Skin epidermis (tissue), 12 donors: Measurements from ENCODE around the gene CALD1.
A peak's percentile ranks its signal among the peaks of the same experiment; 100 is the strongest.

Source experiments
- H3K27ac ChIP-seq, 21 experiments: fragments of 200-600 bp; sonication (generic) in 11 of 21; one replicate each; pipeline ENCODE4 v1.5.0; 2020; ENCODE audit warnings: mild to moderate bottlenecking in 3 of 21, inconsistent platforms in 2 of 21, moderate library complexity in 2 of 21
- H3K4me3 ChIP-seq, 7 experiments: fragments of 200-600 bp; sonication (generic) in 2 of 7; one replicate each; pipeline ENCODE4 v1.5.0; 2020; ENCODE audit warnings: inconsistent platforms in 2 of 7, mild to moderate bottlenecking in 2 of 7, moderate library complexity in 1 of 7

Gene CALD1

DNA sequence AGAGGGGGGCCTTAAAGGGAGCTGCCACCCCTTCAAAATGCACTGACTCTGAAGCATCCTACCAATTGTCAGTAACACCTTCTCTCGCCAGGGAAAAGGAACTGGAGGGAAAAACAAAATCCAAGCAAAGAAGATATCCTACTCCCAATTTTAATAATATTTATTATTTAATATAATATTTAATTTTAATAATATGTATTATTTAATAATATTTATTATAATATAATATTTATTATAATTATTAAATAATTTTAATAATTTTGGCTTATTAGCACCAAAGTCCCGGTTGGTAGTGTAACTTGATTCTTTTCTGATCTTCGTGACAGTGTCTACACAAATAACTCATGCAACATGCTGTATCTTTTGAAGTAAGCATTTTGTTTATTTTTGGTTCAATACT is 148.3 kb downstream of the CALD1 start:
- H3K4me3 ChIP-seq = no peak overlapping the region

DNA sequence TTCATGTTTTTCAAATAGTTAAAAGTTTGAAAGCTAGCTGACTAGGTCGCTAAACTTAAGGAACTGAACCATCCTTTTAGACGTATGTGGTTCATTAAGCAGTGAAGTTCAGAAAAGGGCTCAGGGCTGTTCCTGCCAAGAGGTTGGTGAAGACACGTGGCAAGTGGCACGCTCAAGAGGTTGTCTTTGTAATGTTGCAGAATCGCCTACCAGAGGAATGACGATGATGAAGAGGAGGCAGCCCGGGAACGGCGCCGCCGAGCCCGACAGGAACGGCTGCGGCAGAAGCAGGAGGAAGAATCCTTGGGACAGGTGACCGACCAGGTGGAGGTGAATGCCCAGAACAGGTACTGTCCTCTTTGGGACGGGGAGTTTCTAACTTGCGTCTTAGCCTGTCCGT is 149.1 kb downstream of the CALD1 start:
- H3K27ac ChIP-seq = no peak overlapping the region
- no peak overlapping the region for H3K4me3 ChIP-seq

More for the DNA sequence above, 148.3 kb downstream of the CALD1 start:
- no peak overlapping the region for H3K27ac ChIP-seq

DNA sequence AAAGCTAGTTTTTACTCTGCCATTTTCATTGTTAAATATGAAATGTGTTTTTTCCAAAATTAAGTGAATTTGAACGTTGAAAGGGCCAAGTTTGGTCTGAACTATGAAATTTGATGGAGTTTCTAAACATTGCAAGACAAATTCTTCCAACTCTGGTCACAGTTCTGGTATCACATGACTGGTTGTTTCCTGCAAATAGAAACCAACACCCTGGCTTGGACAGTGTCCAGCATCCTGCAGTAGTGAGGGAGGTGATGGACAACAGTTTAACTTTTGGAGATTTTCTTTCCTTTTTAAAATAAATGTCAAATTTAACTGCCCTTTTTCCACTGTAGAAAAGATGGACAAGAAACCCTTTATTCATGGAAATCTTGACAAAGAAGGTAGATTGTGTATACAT is 152.1 kb downstream of the CALD1 start:
- H3K27ac ChIP-seq = no peak overlapping the region
- no peak overlapping the region for H3K4me3 ChIP-seq

DNA sequence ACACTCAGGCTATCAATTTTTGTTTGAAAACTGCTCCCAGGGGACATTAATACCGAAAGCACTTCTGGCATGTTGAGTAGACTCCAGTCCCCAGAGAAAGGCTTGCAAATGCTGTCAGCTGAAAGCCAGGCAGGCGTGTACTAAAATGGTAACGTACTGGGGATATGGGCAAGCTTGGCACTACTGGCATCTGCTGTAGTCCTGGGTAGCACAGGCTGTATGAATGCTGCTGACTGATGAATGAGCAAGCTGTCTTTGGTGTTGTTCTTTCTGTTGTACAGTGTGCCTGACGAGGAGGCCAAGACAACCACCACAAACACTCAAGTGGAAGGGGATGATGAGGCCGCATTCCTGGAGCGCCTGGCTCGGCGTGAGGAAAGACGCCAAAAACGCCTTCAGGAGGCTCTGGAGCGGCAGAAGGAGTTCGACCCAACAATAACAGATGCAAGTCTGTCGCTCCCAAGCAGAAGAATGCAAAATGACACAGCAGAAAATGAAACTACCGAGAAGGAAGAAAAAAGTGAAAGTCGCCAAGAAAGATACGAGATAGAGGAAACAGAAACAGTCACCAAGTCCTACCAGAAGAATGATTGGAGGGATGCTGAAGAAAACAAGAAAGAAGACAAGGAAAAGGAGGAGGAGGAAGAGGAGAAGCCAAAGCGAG is 153.4 kb downstream of the CALD1 start:
- H3K27ac ChIP-seq = peak overlapping the region in 5 of 21 experiments; percentile 6 to 49 (median 33)
- no peak overlapping the region for H3K4me3 ChIP-seq

DNA sequence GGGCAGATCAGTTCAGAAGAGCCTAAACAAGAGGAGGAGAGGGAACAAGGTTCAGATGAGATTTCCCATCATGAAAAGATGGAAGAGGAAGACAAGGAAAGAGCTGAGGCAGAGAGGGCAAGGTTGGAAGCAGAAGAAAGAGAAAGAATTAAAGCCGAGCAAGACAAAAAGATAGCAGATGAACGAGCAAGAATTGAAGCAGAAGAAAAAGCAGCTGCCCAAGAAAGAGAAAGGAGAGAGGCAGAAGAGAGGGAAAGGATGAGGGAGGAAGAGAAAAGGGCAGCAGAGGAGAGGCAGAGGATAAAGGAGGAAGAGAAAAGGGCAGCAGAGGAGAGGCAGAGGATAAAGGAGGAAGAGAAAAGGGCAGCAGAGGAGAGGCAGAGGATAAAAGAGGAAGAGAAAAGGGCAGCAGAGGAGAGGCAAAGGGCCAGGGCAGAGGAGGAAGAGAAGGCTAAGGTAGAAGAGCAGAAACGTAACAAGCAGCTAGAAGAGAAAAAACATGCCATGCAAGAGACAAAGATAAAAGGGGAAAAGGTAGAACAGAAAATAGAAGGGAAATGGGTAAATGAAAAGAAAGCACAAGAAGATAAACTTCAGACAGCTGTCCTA is 154.1 kb downstream of the CALD1 start:
- Histone ChIP-seq H3K27ac (peak overlapping the region in 5 of 21 experiments; percentile 2 to 49 (median 6)), H3K4me3 (no peak overlapping the region)

DNA sequence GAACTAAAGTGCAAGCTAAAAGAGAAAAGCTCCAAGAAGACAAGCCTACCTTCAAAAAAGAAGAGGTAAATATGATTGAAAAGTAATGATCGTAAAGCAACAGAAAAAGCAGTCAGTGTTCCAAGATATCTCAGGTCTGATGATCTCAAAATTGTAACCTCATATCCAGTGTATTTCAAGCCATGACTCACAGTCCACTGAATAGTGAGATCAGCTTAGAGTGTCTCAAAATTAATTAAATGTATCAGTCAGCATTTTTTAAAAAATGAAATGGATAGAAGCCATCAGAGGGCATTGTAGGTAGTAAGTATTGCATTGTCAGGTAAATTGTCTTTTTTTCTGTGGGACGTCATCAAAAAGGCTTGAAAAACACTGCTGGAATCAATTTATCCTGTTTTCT is 156.3 kb downstream of the CALD1 start:
- H3K27ac ChIP-seq = peak overlapping the region in 5 of 21 experiments; percentile 30 to 61 (median 35)

DNA sequence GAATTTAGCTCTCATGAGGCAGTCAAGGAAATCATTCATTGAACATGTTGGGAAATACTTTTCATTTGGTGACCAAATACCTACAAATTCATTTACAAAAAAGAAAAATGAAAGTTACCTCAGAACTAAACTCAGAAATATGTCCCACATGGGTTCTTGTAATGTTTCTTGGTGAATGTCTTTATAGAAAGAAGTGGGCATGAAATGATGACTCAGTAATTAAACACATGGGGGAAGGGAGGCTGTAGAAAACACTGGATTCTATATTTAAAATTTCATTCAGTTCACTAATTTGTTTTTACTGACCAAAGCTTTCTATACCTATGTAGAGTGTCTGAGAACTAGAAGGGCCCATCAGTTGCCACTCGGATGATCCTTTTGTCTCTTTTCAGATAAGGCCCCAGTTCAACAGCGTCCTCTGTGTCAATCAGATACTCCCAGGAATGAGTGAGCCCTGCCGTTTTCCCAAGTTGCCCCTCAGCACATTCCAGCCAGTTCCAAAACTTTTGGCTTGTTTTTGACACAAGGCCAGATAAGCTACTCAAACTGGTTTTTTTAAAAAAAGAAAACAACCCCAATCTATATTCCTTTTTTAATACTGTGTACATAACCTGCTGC is 157.6 kb downstream of the CALD1 start:
- Histone ChIP-seq H3K4me3 (no peak overlapping the region), H3K27ac (peak overlapping the region in 1 of 21 experiments; percentile 47)

More for the DNA sequence above, 156.3 kb downstream of the CALD1 start:
- H3K4me3 ChIP-seq = no peak overlapping the region

DNA sequence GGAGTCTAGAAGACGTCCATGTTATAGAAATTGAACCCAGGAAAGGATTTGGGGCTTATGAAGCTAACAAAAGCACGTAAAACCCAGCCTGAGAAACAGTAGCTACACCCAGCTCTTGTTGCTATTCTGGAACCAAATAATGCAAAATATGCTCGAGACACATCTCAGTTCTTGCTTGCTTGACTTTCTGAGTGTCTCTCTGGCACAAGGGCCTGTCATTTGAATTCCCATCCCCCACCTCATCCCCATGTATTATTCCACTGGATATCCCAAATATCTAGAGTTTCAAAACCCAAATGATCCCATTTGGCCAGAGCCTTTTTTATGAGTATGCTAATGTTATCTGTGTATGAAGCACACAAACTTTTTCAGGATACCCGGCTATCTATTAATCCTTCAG is 158.7 kb downstream of the CALD1 start:
- H3K4me3 ChIP-seq = no peak overlapping the region
- H3K27ac ChIP-seq = no peak overlapping the region

DNA sequence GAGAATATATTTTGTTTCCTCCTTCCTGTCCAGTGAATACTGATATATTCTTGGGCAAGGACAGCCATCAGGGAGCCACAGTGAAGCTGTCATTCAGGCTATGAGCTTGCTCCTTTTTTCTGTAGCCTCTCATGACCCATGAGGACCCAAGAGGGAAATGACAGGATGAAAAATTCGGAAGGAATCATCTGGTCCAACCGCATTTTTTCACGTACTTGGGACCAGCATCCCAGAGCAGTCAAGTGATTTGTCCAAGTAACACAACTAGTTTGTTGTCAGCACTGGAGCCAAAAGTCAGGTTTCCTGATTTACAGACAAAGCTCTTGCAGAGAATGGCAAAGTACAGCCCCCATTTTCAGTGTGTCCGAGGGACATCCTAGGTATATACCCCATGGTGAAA is 159.7 kb downstream of the CALD1 start:
- Histone ChIP-seq H3K4me3 (no peak overlapping the region), H3K27ac (no peak overlapping the region)

DNA sequence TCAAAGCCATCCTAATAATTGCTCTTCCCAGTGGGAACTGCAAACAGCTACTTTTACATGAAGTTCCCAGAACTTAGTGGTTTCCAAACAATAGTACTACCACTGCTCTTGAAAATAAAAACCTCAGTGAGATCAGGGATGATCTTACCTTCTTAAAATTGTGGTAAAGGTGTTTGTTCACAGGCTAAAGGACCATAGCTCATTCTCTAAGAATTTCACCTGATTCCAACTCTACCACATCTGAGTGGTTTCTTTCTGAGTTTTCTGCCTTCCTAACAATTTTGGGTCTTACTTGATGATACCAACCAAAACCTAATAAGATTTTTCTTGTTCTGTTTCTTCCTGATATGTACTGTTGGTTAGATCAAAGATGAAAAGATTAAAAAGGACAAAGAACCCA is 161.3 kb downstream of the CALD1 start:
- H3K27ac ChIP-seq = peak overlapping the region in 2 of 21 experiments; percentile 33 to 36
- H3K4me3 ChIP-seq = no peak overlapping the region

DNA sequence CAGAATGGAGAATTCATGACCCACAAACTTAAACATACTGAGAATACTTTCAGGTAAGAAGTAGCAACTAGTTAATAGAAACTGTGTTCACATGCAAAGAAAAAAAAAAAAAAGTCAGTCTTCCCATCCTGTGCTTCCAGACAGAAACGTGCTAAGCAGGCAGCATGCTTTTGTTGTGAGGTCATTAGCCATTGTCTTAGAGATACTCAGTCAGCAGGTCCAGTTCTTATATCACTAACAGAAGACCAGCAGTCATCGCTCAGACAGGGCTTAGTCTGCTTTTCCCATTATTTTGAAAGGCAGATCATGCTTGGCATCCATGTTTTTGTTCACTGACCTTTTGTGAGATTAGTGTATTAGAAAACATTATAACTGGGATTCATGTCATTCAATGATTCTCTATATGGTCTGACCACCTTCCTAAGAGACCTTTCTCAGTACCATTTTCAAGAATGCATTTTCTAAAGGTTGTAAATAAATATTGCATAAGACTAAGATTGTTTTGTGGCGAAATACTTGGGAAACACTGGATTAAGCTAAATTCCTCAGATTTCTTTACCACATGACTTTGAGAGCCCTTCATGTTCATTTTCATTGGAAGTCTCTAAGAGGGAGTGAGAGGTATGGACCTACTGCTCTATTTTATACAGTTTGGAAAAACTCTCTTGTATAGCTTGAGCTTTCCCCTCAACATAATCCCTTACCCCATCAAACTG is 161.9 kb downstream of the CALD1 start:
- Histone ChIP-seq H3K4me3 (no peak overlapping the region), H3K27ac (peak overlapping the region in 3 of 21 experiments; percentile 33 to 42 (median 36))

DNA sequence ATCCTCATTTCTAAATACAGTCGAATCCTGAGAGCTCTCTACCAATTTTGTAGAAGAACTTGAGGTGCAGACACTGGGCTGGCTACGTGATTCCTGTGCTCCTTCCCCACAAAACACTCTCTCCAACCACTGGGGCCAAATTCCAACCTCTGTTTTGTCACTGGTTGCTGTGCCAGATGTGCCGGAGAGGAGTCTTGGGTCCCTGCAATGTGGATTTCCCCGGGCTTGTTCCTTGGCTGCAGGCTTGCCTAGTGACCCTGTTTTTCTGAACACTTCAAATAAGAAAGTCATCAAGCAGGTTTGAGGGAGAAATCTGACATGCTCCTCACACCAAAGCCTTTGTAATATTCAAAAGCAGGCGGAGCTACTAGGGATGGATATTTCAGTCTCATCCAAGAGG is 162.5 kb downstream of the CALD1 start:
- Histone ChIP-seq H3K27ac (peak overlapping the region in 4 of 21 experiments; percentile 21 to 42 (median 34)), H3K4me3 (no peak overlapping the region)

DNA sequence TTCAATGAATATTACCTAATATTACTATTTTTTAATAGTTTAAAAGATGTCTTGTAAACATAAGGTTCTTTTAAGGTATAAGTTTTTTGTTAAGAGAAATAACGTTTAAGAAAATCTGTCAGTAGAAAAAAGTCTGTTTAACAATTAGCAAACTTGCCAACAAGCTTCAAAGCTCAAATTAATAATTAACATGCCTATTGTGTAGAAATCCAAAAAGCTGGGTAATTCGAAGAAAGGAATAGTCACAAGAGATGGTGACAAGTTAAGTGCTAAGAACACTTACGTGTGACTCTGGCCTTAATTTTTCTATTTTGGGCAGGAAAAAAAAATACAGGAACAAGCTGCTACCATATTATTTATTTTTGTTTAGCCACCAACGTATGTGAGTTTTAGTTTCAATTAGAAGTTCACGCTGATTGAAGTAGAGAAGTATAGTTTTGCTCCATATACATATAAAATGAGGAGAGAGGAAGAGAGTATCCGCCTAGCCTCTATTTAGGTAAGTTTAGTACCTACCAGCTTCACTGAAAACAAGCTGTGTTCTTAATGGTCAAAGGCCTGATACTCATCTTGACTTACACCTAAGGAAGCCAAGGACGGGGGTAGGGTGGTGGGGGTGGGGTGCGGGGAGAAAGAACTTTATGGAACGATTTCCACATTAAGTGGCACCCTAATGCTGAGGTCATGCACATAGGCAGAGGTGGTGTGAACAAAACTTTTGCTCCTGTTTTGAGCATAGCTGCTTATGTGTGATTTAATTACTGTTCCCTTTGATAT is 163.4 kb downstream of the CALD1 start:
- no peak overlapping the region for H3K27ac ChIP-seq
- no peak overlapping the region for H3K4me3 ChIP-seq

DNA sequence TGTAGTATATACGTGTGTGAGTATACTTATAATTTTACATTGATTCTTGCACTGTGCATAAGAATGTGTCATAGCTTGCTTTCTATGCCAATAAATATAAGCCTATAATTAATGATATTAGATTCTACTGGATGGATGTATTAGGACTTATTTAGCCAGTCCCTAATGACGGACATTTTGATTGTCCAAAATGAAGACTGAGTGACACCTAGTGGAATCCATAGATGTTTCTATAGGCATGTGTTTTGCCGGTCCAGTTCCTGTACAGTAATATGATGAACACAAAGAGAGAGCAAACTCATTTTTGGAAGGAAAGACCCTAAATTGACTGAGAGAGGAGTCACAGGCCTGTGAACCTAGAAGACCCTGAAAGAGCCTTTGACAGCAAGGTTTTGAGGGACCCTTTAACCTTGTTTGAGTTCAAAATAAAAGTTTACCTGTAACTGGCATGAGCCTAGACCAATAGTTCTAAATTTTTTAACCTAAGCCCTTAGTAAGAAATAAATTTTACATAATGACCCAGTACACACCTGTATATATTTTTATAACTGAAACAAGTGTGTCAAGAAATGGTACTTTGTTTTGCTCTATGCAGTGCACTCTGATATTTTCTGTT is 164.5 kb downstream of the CALD1 start:
- Histone ChIP-seq H3K27ac (no peak overlapping the region), H3K4me3 (no peak overlapping the region)

DNA sequence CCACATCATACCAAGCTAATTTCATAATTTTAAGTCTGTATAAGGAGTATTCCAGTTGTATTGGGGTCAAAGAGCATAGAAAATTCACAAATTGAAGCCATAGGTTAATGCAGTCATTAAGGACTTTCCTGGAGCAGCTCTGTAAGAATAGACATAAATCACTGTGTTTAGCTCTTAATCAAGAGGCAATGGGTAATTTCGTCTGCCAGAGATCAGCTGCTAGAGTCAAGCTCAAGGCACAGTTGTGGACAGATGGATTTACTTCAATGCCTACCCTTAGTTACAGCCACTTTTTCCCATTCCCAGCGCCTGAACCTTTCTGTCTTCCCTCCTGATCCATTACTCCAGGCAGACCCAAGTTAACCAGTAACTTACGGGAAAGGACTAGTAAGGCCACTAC is 166.3 kb downstream of the CALD1 start:
- Histone ChIP-seq H3K27ac (no peak overlapping the region), H3K4me3 (no peak overlapping the region)

DNA sequence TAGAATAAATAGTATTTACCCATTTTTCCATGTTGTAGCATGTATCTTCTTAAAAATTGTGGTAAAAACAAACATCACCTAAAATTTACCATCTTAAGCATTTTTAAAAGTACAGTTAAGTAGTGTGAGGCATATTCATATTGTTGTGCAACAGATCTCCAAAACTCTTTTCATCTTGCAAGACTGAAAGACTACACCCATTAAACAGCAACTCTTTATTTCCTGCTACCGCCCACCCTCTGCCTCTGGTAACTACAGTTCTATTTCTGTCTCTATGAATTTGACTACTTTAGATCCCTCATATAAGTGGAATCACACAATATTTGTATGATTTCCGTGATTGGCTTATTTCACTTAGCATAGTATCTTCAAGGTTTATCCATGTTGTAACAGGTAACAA is 166.8 kb downstream of the CALD1 start:
- Histone ChIP-seq H3K4me3 (no peak overlapping the region), H3K27ac (no peak overlapping the region)

DNA sequence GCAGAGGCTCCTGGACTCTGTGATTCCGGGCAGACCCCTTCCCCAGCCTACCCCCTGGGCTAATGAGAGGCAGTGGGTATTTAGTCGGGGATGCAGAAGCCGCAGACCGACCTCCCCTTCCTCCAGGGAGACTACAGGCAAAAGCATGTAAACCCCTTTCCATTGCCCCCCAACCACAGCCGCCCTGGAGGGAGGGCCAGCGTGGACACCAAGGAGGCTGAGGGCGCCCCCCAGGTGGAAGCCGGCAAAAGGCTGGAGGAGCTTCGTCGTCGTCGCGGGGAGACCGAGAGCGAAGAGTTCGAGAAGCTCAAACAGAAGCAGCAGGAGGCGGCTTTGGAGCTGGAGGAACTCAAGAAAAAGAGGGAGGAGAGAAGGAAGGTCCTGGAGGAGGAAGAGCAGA is 167.9 kb downstream of the CALD1 start:
- H3K27ac ChIP-seq = no peak overlapping the region
- H3K4me3 ChIP-seq = no peak overlapping the region

DNA sequence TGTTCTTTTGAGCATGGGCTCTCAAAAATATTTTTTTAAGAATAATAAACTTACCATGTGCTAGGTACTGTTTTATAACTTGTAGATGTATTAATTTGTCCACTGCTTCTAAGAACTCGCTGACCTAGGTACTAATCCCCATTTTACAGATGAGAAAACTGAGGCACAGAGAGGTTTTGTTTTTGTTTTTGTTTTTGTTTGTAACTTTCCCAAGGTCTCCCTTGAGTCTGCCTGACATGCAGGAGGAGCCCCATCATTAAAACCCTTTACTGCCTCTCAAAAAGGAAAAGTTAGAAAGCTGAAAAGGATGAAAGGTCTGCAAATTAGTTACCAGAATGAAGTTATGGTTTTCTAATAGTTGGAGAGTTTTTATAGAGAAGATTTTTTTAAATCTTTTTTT is 168.4 kb downstream of the CALD1 start:
- H3K27ac ChIP-seq = no peak overlapping the region
- H3K4me3 ChIP-seq = no peak overlapping the region

DNA sequence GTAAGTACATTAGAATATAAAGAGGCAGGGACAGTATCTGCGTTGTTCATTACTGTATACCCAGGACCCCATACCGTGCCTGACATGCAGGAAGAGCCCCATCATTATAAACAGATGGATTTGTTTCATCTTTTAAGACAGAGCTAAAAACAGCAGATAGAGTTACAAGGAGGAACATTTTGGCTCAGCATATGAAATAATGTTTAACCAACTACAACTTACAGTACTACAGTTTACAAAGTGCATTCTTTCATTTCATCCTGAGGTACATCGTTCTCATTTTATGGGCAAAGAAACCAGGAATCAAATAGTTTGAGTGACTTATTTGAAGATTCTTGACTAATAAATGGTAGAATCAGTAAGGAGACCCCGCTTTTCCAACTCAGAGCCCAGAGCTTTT is 168.8 kb downstream of the CALD1 start:
- Histone ChIP-seq H3K4me3 (no peak overlapping the region), H3K27ac (no peak overlapping the region)
